ENCODE data around the gene GBX2. TPM values are rescaled to one million over a fixed set of nuclear protein-coding genes. Genes with fewer than 3 reads are reported as not detected.

Gene GBX2
- total RNA-seq = not detected
- long read RNA-seq = 0 reads

DNA sequence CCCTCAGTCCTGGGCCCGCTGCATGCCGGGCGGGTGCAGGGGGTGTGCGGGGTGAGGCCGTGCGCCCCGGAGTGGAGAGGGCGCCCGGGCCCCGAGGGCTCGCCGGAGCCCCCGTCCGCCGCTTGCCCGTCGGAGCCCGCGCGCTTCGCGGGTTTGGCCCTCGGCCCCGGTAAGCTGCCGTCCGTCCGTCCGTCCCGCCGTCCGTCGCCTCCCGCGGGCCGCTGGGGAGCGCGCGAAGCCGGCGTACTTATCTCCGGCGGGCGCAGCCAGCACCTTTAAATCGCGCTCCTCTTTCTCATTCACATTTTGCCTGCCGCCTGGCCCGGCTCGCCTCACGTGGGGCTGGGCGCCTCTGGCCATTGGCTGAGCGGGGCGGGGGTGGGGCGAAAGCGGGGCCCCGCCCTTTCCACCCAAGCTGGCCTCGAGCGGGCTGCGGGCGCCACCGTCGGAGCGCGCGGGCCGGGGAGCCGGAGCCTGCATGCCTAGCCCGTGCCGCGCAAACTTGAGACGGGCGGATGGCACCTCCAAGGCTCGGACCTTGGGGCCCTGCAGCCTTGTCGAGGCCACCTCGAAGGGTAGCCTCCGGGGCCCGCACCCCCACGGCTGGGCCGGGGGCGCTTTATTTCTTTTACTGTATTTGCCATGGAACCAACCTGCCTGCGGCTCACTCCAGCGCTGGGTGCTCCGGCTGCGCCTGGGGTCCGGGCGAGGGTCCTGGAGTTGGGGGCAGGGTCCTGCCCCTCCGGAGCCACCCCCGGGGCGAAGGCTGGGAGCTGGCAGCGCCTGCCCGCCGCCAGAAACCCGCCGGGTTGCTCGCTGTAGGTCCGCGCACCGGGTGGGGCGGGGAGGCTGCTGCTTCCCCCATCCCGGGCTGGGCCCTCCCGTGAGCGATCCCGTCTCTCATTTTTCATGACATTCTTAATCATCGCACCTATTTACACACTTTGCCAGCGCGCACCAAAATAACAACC lies at the start of gene GBX2:
Gene GBX2, minus strand, starts transcription at position 277 of the 971 bp plus-strand sequence. CDS start 415 bp downstream, outside the sequence.
- intact Hi-C loops (cut with micrococcal nuclease) = no loop called here
- peak; percentile 41 for ATAC-seq
- peak; percentile 62 for DNase-seq

DNA sequence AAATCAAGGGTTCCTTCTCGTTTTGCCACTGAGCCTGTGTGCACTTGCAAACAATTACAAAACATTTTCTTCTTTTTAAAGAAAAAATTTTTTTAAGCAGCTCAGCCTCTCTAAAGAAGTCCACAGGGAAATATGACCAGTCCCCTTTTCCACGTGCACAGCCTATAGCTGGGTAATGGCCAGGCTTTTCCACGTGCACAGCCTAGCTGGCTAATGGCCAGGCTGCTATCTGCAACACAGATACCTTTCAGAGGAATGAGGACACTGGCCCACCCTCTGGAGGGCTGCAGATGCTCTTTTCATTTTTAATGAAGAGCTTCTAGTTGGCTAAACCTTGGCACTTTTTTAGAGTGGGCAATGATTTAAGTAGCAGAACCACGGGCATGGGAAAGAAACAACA lies 49.7 kb upstream of the GBX2 start:
- intact Hi-C loops (cut with micrococcal nuclease) = no loop called here
- ATAC-seq (no peak), DNase-seq (no peak)

GRCh38 chr2:236216711-236217110 lies 48.5 kb upstream of the GBX2 start:
- intact Hi-C loops (cut with micrococcal nuclease) = no loop called here
- no peak for ATAC-seq
- no peak for DNase-seq

GRCh38 chr2:236215761-236216333 lies 47.7 kb upstream of the GBX2 start:
- ATAC-seq (no peak), DNase-seq (no peak)
- intact Hi-C loops (cut with micrococcal nuclease) = no loop called here

DNA sequence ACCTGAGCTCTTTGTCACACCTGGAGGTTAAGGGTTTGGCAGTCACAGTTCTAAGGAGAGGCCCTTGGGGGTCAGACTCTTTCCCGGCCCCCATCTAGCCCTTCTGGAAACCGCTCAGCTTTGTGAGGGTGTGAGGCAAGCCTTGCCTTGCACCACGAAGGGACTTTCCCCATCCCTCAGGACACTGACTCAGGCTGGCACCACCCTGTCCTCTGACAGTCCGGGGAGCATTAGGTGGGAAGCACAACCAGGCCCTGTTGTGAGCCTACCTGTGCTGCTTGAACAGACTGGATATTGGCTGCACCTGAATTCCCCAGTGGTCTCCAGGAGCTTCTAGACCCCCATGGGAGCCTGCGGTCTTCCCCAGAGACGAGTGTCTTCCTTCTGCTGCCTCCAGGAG lies 47.0 kb upstream of the GBX2 start:
- ATAC-seq (no peak), DNase-seq (no peak)
- intact Hi-C loops (cut with micrococcal nuclease) = no loop called here

DNA sequence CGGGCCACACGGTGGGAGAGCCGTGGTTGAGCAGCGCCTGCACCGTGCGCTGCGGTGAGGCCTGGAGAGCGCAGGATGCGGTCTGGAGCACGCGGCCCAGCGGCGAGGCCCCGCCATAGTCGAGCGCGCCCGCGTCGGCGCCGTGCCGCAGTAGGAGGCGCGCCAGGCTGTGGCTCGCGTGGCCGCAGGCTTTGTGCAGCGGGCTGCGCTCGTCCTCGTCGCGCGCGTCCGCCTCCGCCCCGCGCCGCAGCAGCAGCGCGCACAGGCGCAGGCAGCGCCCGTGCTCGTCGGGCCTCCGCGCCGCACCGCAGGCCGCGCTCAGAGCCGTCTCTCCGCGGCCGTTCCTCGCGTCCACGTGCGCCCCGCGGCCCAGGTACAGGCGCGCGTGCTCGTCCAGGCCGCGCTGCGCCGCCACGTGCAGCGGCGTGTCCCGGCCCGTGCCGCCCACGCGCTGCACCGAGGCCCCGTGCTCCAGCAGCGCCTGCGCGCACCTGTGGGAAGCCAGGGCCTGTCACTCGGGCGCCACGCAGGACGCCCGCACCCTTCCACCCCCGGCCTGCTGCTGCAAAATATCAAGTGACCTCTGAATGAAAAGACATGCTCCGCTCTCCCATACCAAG lies 46.3 kb upstream of the GBX2 start:
- intact Hi-C loops (cut with micrococcal nuclease) = no loop called here

DNA sequence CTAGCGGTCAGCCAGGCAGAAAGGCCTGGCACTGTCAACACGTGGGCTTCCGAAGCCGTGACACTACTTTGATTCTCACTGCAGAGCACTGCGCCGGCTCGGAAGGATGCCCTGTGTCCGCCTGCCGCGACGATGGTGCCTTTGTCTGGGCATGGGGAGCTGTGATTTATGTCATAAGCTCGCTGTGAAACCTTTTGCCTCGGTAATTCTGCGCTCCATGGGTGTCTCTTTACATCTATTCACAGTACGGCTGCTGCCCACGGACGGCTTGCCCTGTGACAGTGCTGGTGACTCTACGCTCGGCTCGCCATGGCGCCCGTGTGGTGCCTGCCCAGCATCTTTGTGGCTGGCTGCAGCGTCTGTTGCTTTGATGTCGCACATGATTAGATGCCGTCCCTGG lies 43.1 kb upstream of the GBX2 start:
- ATAC-seq (no peak), DNase-seq (no peak)
- intact Hi-C loops (cut with micrococcal nuclease) = no loop called here

More for the DNA sequence above, 46.3 kb upstream of the GBX2 start:
- ATAC-seq (no peak), DNase-seq (no peak)

DNA sequence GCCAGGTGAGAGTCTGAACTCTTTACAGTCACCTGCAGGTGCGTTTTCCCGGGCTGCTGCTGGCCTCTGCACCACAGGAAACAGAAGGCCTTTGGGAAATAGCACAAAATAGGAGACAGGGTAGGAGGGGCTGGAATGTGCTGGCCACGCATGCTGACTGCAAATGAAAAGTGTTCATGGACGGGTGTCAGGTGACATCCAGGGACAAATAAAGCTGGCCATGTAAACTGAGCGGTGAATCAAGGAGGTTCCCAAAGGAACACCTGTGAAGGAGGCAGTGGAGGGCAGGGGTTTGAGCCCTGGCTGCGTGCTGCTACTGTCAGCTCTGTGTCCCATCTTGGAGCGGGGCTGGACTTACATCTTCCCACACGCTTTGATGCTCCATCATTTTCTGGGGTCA lies 42.4 kb upstream of the GBX2 start:
- DNase-seq (no peak), ATAC-seq (no peak)
- intact Hi-C loops (cut with micrococcal nuclease) = no loop called here

- ATAC-seq = no peak
- DNase-seq = no peak
- intact Hi-C loops (cut with micrococcal nuclease) = no loop called here
These were observed 41.8 kb upstream of the GBX2 start for GRCh38 chr2:236209996-236210395.

DNA sequence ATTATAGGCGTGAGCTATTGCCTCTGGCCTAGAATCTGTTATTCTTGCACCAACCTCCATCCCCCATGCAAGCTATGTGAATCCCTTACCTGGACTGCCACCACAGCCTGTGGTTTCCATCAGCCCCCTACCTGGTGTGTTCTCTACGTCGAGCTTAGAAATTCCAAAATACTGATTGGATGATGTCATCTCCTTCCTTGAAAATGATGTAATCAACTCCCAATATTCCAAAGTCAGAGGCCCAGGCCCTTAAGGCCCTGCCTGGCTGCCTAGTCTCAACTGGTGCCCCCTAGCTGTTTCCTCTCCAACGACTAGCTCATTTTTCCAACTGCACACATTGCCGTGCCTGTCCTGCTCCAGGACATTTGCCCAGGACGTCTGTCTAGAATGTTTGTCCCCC lies 41.3 kb upstream of the GBX2 start:
- intact Hi-C loops (cut with micrococcal nuclease) = no loop called here
- DNase-seq = no peak
- ATAC-seq = no peak

DNA sequence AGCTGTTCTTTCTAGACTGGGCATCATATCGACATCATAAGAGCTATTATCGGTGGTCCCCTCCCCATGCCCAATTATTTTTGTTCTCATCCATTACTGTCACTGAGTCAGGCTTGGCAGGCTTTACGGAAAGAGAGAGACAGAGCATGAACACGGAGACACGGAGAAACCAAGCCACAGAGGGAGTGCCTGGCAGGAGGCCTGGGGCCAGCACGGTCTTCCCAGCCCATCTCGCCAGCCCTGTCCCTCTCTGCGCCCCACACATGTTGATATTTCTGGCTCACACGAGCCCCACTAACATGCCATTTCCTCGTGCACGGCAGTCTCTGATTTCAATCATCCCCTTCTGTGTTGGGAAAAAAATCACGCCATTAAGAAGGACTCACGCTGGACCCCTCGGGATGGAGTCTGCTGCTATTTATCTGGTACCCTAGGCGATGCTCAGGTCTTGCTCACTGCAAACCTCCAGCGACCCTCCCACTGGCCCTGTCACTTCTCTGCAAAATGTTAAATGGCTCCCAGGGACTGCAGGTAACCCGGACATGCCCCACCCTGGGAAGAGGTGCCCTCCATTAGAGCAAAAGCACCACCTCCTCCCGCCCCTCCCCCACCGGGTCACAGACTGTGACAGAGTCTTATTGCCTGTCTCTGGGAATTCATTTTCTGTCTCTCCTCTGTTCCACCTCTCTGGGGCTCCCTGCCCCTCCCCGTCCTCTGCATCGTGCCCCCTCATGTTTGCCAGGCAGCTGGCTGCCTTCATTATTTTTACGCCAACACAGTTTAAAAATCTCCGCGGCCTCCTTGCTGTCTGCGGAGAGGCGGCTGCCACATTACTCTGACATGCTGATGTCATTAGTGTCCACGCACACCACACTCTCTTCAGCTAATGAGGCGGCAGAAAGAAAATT lies 40.1 kb upstream of the GBX2 start:
- no peak for ATAC-seq
- intact Hi-C loops (cut with micrococcal nuclease) = no loop called here
- no peak for DNase-seq

GRCh38 chr2:236207472-236207871 lies 39.3 kb upstream of the GBX2 start:
- DNase-seq (no peak), ATAC-seq (no peak)
- intact Hi-C loops (cut with micrococcal nuclease) = no loop called here

GRCh38 chr2:236205867-236206645 lies 37.9 kb upstream of the GBX2 start:
- intact Hi-C loops (cut with micrococcal nuclease) = no loop called here
- no peak for ATAC-seq
- no peak for DNase-seq

DNA sequence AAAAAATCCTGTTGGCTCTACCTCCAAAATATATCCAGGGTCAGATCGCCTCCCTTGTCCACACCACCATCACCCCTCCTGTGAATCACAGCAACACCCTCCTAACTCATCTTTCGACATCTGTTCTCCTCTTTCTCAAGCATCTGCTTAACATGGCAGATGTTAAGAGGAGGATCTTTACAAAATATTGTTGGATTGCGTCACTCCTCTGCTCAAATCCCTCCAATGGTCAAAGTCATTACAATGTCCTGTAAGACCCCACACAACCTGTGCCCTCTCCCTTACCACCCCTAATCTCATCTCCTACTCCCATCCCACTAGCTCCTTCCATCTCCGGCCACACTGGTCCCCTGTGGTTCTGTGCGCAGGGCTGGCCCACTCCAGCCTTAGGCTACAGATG lies 36.8 kb upstream of the GBX2 start:
- intact Hi-C loops (cut with micrococcal nuclease) = no loop called here
- no peak for ATAC-seq
- DNase-seq = no peak

DNA sequence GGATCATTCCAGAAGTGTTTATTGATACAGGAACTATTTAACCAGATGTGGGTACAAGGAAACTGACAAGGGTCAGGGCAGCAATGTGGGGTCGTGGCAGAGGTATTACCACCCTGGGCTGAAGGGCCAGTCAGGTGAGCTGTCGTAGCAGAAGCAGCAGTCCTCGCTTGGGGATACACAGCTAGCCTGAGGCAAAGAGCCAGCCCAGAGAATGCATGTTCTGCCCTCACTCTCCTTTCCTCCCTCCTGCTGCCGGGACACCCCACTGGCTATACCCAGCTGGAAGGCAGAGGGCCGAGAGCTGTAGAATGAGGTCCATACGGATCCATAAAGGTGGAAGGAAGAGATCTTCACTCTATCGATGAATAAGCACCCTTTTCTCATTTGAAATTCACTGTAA lies 32.2 kb upstream of the GBX2 start:
- DNase-seq (no peak), ATAC-seq (no peak)
- intact Hi-C loops (cut with micrococcal nuclease) = no loop called here

- intact Hi-C loops (cut with micrococcal nuclease) = no loop called here
- no peak for ATAC-seq
- DNase-seq = no peak
These were observed 28.2 kb upstream of the GBX2 start for GRCh38 chr2:236196366-236196765.

- ATAC-seq (no peak), DNase-seq (no peak)
- intact Hi-C loops (cut with micrococcal nuclease) = no loop called here
These were observed 27.5 kb upstream of the GBX2 start for GRCh38 chr2:236195726-236196125.

DNA sequence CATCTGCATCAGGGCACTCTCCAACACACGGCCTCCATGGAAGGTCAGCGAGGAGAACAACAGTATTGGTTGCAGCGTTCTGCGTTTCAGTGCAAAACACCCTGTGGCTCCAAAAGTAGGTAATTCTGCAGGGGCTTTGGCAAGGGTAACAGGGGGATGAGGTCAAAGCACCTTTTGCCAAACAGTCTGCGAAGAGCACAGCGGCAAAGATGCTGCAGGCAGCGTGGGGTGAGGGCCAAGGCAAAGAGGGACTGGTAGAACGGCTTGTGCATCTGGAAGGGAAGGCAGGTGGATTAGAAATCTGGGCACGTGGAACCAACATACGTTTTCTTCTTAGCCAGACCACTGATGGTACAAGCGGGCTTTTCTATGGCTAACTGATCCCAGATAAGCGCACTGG lies 26.6 kb upstream of the GBX2 start:
- ATAC-seq (no peak), DNase-seq (no peak)
- intact Hi-C loops (cut with micrococcal nuclease) = no loop called here

GRCh38 chr2:236193026-236193425 lies 24.8 kb upstream of the GBX2 start:
- intact Hi-C loops (cut with micrococcal nuclease) = no loop called here
- ATAC-seq (peak; percentile 61), DNase-seq (no peak)
